Cardiac septum (tissue), 1 donor: ENCODE measurements around the gene MAPK1IP1L. TPM values are rescaled to one million over a fixed set of nuclear protein-coding genes. Genes with fewer than 3 reads are reported as not detected.
"Not testable (repeated sequence)": the region's sequence is repeated elsewhere in the genome, so short reads cannot be mapped to it uniquely, and the experiment has no call there.

Experiments used
- DNase-seq: peaks from one replicate; pipeline ENCODE4 v3.0.0-alpha.2; 2020; ENCODE audit warnings: low spot score
- intact Hi-C: fragments of 100-400 bp; cut with DNase I; formaldehyde crosslinking; loops from one replicate; pipeline ENCODE4 v1.14.0; 2022
- total RNA-seq: library from RNA; stranded (reverse); fragmentation: NEBNext Ultra II Directional; extraction: Animal tissue kit (Norgen Biotek cat#: 25700); gene quantifications from one replicate; pipeline ENCODE4 v1.2.1, GENCODE V29; 2021
- donor health status: DM: no; HTN: no; CAD: no.

Gene MAPK1IP1L
- total RNA-seq, 1 donor from 2014 or later, result 75.2 TPM

DNA sequence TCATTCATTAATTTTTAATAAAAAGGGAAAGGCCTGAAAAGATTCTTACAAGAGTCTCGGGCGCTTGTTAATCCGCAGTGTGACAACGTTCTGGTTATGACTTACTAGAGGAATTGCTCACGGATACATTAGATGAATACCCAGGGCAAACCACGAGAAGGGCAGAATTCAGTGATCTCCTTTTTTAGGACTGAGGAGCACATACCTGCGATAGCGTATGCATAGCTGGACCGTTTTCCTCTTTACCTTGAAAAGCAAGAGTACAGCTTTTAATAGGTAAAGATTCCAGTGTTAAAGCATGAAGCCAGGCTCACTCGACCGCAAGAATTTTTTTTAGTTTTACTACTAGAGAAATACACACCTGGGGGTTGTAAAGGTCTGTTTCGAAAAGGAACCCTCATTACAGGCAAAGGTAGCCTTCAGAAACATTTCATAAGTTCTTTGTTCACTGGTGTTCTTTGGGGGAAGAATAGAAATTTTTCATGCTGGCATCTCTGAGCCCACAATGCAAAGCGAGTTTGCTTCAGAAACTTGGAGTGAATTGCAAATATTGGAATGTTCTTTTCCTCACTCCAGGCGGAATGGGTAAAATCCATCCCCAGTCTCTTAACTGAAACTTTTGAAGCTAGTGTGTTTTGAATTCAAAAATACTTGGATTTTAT, 953 bp downstream of the MAPK1IP1L start:
- intact Hi-C loops, result loop anchor here (5.0 to 10.0 kb wide), 2 partner anchors 85 to 148 kb away; partner anchors contain the start of gene GCH1
- DNase-seq, result no peak

- DNase-seq, result no peak
- intact Hi-C loops, result loop anchor here (5.0 to 10.0 kb wide), 2 partner anchors 84 to 148 kb away; partner anchors contain the start of gene GCH1
These were observed 1.6 kb downstream of the MAPK1IP1L start for GRCh38 chr14:55053018-55053417.

GRCh38 chr14:55053500-55053899, 2.1 kb downstream of the MAPK1IP1L start:
- DNase-seq, result no peak
- intact Hi-C loops, result loop anchor here (5.0 to 10.0 kb wide), 2 partner anchors 84 to 149 kb away; partner anchors contain the start of gene GCH1

- intact Hi-C loops, result loop anchor here (5.0 to 10.0 kb wide), 2 partner anchors 83 to 149 kb away; partner anchors contain the start of gene GCH1
- DNase-seq, result no peak
These were observed 2.7 kb downstream of the MAPK1IP1L start for GRCh38 chr14:55054098-55054497.

DNA sequence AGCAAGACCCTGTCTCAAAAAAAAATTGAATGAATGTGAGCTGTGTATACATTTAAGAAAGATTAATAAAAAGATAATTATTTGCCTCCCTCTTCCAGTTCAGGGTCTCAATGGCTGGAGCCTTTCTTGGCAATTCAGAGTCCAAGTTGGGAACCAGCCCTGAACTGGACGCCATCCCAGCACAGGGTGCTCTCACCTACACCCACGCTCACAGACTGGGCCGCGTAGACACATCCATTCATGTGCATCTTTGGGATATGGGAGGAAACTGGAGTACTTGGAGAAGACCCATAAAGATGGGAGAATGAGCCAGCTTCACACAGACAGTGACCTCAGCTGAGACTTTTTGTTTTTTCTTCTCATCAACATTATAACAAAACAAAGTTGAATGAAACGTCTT, 6.5 kb downstream of the MAPK1IP1L start:
- no peak for DNase-seq
- intact Hi-C loops, result loop anchor here (10.0 kb wide), 1 partner anchor 153 kb away; the partner anchor contains the start of gene GCH1

DNA sequence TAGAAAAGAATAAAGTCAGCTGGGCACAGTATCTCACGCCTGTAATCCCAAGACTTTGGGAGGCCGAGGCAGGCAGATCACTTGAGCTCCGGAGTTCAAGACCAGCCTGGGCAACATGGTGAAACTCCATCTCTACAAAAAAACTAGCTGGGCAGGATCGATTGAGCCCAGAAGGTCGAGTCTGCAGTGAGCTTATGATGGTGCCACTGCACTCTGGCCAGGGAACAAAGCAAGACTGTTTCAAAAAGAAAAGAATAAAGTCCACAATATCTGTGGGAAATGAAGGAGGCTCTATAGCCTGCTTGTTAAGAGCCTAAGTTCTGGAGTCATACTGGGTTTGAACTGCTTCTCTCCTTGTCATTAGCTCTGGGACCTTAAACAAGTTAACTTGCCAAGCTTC, 7.9 kb downstream of the MAPK1IP1L start:
- no peak for DNase-seq
- intact Hi-C loops, result loop anchor here (10.0 kb wide), 1 partner anchor 155 kb away; the partner anchor contains the start of gene GCH1

- no peak for DNase-seq
- intact Hi-C loops, result no loop called here
These were observed 11.3 kb downstream of the MAPK1IP1L start for GRCh38 chr14:55062517-55063351.

DNA sequence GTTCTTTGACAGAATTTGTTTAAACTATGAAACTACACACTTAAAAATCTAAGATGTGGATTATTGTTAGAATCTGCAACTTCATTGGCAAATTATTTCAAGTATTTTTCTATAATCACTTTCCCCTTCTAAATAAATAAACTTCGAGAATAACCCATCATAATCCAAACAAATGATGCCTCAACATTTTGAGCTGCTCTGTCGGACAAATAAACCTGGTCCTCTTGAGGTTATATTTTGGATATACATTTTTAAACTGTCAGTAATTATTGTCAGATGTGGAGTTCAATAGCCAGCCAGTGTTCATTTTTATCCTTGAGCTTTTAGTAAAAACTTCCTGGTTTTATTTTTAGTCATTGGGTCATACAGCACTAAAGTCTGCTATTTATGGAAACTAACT, 13.4 kb downstream of the MAPK1IP1L start:
- DNase-seq, intact Hi-C loops: not testable (repeated sequence)

DNA sequence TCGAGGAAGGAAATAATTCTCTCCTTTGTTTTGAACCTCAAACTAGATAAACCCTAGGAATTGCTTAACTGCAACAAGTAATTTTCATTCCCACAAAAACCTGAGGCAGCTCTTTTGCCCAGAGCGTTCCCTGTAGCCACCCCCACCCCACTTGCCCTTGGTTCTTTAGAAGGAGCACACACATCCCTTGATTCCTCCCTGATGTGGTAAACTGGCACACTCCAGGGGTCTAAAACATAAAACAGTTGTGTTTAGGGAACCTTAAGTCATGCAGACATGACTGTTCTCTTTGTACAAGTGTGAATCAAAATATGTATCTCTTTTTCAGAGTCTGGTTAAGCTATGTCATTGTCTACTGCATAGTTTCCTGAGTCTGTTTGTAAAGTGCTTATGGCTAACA, 14.0 kb downstream of the MAPK1IP1L start:
- intact Hi-C loops, result no loop called here
- DNase-seq, result no peak

- intact Hi-C loops, result no loop called here
- DNase-seq, result no peak
These were observed 14.8 kb downstream of the MAPK1IP1L start for GRCh38 chr14:55066223-55066622.

- DNase-seq, result no peak
- intact Hi-C loops, result no loop called here
These were observed 19.5 kb downstream of the MAPK1IP1L start for GRCh38 chr14:55070981-55071411.

DNA sequence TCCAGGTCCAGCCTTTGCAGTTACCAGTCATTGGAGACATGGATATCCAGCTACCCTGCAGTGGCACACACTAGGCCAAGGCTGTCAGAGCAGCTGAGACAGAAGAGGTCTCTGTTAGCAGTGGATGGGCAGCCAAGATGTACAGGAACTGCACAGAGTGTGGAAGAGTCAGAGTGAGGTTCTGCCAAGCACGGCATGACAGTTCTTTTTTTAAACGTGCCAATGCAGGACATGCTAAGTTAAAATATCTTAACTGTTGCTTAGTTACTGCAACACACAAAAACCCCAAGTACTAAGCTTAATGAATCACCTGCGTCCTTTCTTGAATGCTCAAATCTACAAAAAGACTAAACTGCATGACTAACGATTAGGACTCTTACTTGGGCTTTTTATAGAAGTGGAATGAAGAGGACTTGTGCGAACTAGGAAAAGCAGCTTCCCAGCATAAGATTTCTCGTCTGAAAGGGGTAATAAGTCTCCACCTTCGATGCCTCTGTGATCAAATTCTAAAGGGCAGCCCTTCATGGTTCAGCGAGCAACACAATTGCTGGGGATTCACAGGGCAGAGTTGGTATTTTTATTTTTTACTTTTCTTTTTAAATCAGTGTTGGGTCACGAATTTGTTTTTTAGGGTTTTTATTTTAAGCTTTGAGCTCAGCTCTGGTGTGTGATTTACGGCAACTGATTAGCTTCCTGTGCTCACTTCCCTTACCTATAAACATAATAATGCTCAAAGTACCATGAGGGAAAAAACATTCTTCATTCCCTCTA, 20.6 kb downstream of the MAPK1IP1L start:
- no peak for DNase-seq
- intact Hi-C loops, result no loop called here

GRCh38 chr14:55073856-55074255, 22.4 kb downstream of the MAPK1IP1L start:
- no peak for DNase-seq
- intact Hi-C loops, result no loop called here

DNA sequence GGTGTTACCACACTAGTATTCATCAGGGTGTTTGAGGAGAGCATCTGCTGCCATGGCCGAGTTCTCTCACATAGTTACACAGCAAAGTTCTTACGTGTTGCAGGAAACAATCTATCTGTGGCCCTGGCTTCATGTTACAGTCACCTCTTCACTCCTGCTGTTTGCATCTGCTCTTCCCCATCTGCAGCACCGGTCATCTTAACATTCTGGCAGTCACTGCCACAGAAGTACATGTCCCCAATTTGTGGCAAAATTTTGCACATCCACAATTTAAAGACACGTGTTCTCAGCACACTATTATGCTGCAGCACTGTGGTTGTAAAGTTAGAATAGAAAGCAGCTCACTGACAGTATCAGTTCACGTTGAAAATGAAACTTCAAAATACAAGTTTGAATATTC, 23.2 kb downstream of the MAPK1IP1L start:
- DNase-seq, result no peak
- intact Hi-C loops, result no loop called here

GRCh38 chr14:55075628-55076175, 24.3 kb downstream of the MAPK1IP1L start:
- DNase-seq, result no peak
- intact Hi-C loops, result no loop called here

DNA sequence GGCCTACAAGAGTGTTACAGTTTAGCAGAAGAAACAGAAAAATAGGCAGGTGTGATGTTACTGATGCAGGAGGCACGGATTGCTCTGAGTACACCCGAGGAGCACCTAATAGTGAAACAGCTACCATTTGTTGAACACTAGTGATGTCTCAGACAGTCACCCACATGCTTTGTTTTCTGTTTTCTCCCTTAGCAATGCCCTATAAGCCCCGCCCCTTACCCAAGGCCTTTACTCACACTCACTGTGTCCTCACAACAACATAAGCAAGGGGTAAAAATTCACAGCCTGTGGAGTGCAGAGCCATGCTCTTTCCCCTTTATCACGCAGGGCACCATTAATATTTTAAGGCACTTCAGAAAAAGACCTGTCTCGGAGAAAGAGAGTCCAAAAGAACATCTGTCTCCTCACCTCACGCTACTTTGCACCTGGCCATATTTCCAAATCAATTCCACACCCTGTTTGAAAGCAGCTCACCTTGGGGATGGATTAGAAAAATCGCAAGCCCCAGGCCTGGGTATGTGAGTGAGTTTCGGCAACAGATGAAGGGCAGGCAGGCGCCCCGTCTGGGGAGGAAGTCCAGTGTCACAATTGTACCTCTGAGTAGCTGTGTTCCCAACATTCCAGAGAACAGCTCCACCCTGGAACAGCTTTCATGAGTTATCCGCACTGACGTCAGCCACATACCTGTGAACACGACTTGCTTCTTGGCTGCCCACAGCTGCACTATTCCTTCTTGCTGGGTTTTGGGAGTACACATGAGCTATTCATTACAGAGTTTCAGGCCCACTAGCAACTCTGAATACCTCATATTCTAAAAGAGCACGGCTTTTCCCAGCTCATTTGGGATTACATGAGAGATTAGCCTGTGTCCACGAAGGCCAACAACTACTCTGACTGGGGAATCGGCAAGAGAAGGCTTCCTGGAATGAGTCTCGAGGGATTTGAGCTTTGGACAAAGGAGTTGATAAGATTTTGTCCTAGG, 26.0 kb downstream of the MAPK1IP1L start:
- intact Hi-C loops, result no loop called here
- no peak for DNase-seq

- DNase-seq, intact Hi-C loops: not testable (repeated sequence)
These were observed 28.5 kb downstream of the MAPK1IP1L start for GRCh38 chr14:55079961-55080360.

DNA sequence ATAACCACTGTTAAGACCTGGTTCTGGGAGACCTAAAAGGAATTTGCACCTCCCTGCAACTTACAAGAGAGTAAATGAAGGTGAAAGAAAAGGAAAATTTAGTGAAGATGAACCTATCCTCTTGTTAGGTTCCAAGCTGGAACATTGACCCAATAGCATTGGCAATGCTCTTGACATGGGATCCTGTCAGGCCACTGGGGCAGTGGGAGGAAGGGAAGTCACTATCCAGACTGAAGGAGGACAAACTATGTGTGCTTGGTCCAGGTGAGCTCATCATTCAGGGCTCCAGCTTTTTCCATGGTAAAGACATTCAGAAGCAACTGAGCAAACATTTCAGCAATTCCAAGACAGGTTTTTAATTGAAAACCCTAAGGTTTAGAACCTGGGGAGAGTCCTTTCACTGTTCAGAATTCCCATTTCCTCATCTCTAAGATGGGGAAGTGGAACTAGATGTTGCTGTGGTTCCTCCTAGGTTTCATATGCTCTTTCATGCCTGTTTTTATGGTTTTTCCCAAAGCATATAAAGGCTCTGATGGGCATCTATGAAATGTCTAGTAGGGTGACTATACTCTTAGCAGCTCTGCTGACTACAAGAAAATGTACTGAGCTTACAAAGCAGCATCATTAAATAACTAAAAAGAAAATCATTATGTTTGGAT, 33.1 kb downstream of the MAPK1IP1L start:
- intact Hi-C loops, result no loop called here
- DNase-seq, result no peak
